H9 (cell line): Measurements from ENCODE around the gene NXPH4. TPM values are rescaled to one million over a fixed set of nuclear protein-coding genes. Genes with fewer than 3 reads are reported as not detected.

Source experiments
- DNase-seq: peaks from one replicate; pipeline ENCODE4 v3.0.0-alpha.2; 2017
- H2AFZ ChIP-seq: one replicate; pipeline ENCODE4 v1.6.1; 2013; ENCODE audit warnings: mild to moderate bottlenecking, low read length, control low read depth, moderate library complexity
- H2AK5ac ChIP-seq: 2 replicates; pipeline ENCODE4 v1.6.1; 2013; ENCODE audit warnings: low read length, control low read depth, mixed read lengths; ENCODE audit not compliant: insufficient read length
- H2BK120ac ChIP-seq: one replicate; pipeline ENCODE4 v1.6.1; 2013; ENCODE audit warnings: low read depth, mild to moderate bottlenecking, low read length, control low read depth, inconsistent platforms; ENCODE audit not compliant: poor library complexity, severe bottlenecking
- H2BK12ac ChIP-seq: 2 replicates; pipeline ENCODE4 v1.6.1; 2013; ENCODE audit warnings: low read length, control low read depth, mixed read lengths, low read depth; ENCODE audit not compliant: insufficient read length
- H2BK15ac ChIP-seq: 2 replicates; pipeline ENCODE4 v1.6.1; 2013; ENCODE audit warnings: low read depth, low read length, control low read depth
- H2BK20ac ChIP-seq: one replicate; pipeline ENCODE4 v1.6.1; 2013; ENCODE audit warnings: low read depth, mild to moderate bottlenecking, low read length, control low read depth, inconsistent platforms; ENCODE audit not compliant: poor library complexity, severe bottlenecking
- H2BK5ac ChIP-seq: 2 replicates; pipeline ENCODE4 v1.6.1; 2013; ENCODE audit warnings: low read length, control low read depth, mixed read lengths; ENCODE audit not compliant: insufficient read length
- H3K14ac ChIP-seq: 2 replicates; pipeline ENCODE4 v1.6.1; 2013; ENCODE audit warnings: low read length, control low read depth; ENCODE audit not compliant: insufficient read depth
- H3K18ac ChIP-seq: 2 replicates; pipeline ENCODE4 v1.6.1; 2013; ENCODE audit warnings: low read depth, mild to moderate bottlenecking, mixed read lengths, low read length, control low read depth; ENCODE audit not compliant: insufficient read length
- H3K23ac ChIP-seq: 2 replicates; pipeline ENCODE4 v1.6.1; 2013; ENCODE audit warnings: low read length, control low read depth, mixed read lengths, low read depth; ENCODE audit not compliant: insufficient read length
- H3K23me2 ChIP-seq: 2 replicates; pipeline ENCODE4 v1.6.1; 2013; ENCODE audit warnings: low read depth, mild to moderate bottlenecking, mixed read lengths, low read length, control low read depth; ENCODE audit not compliant: insufficient read length, poor library complexity, severe bottlenecking
- H3K27ac ChIP-seq: 2 replicates; pipeline ENCODE4 v1.5.1; 2013; ENCODE audit warnings: low read length, control low read depth, mixed read lengths, low read depth; ENCODE audit not compliant: insufficient read length
- H3K27me3 ChIP-seq: 2 replicates; pipeline ENCODE4 v1.6.1; 2013; ENCODE audit warnings: low read length, control low read depth, inconsistent platforms; ENCODE audit not compliant: insufficient read depth
- H3K4ac ChIP-seq: 2 replicates; pipeline ENCODE4 v1.6.1; 2013; ENCODE audit warnings: low read depth, mild to moderate bottlenecking, control low read depth, inconsistent platforms, low read length, moderate library complexity
- H3K4me1 ChIP-seq: 2 replicates; pipeline ENCODE4 v1.6.1; 2013; ENCODE audit warnings: low read length, control low read depth, inconsistent platforms; ENCODE audit not compliant: insufficient read depth
- H3K4me2 ChIP-seq: 2 replicates; pipeline ENCODE4 v1.6.1; 2013; ENCODE audit warnings: low read length, control low read depth, mixed read lengths; ENCODE audit not compliant: insufficient read length, insufficient read depth
- H3K56ac ChIP-seq: 2 replicates; pipeline ENCODE4 v1.6.1; 2013; ENCODE audit warnings: low read depth, mild to moderate bottlenecking, mixed read lengths, low read length, control low read depth; ENCODE audit not compliant: insufficient read length
- H3K79me1 ChIP-seq: 2 replicates; pipeline ENCODE4 v1.6.1; 2013; ENCODE audit warnings: low read depth, mild to moderate bottlenecking, moderate library complexity, low read length, control low read depth, inconsistent platforms; ENCODE audit not compliant: insufficient read depth, poor library complexity, severe bottlenecking
- H3K79me2 ChIP-seq: 2 replicates; pipeline ENCODE4 v1.6.1; 2013; ENCODE audit warnings: low read length, control low read depth, inconsistent platforms; ENCODE audit not compliant: insufficient read depth
- H3K9ac ChIP-seq: 2 replicates; pipeline ENCODE4 v1.6.1; 2013; ENCODE audit warnings: low read length, control low read depth, mixed read lengths; ENCODE audit not compliant: insufficient read length; ENCODE audit errors: extremely low read depth
- H3K9me3 ChIP-seq: one replicate; pipeline ENCODE4 v1.6.1; 2013; ENCODE audit warnings: low read depth, low read length, inconsistent platforms; ENCODE audit not compliant: control insufficient read depth
- H3T11ph ChIP-seq: one replicate; pipeline ENCODE4 v1.6.1; 2013; ENCODE audit warnings: mild to moderate bottlenecking, low read length, control low read depth, inconsistent platforms
- H4K20me1 ChIP-seq: one replicate; pipeline ENCODE4 v1.6.1; 2013; ENCODE audit not compliant: control insufficient read depth, insufficient read length, insufficient read depth
- H4K5ac ChIP-seq: 2 replicates; pipeline ENCODE4 v1.6.1; 2013; ENCODE audit warnings: low read depth, mild to moderate bottlenecking, mixed read lengths, low read length, control low read depth; ENCODE audit not compliant: insufficient read length
- H4K8ac ChIP-seq: replicated peaks from 2 replicates; pipeline ENCODE4 v1.6.1; 2013; ENCODE audit warnings: low read length, control low read depth, mixed read lengths, low read depth; ENCODE audit not compliant: insufficient read length
- H4K91ac ChIP-seq: 2 replicates; pipeline ENCODE4 v1.6.1; 2013; ENCODE audit warnings: low read depth, mild to moderate bottlenecking, moderate library complexity, mixed read lengths, low read length, control low read depth; ENCODE audit not compliant: insufficient read length
- H3K27ac Mint-ChIP-seq, 3 experiments: 2 replicates in 2 of 3; 3 replicates in 1 of 3; pipeline ENCODE4 v1.8.0; 2020 to 2021; ENCODE audit warnings: mixed read lengths in 3 of 3, mild to moderate bottlenecking in 1 of 3, moderate library complexity in 1 of 3
- H3K27me3 Mint-ChIP-seq: 2 replicates; pipeline ENCODE4 v1.8.0; 2021; ENCODE audit warnings: low read depth, mild to moderate bottlenecking, moderate library complexity, mixed read lengths
- H3K36me3 Mint-ChIP-seq, 3 experiments: 2 replicates in 2 of 3; 3 replicates in 1 of 3; pipeline ENCODE4 v1.8.0; 2020 to 2021; ENCODE audit warnings: low read depth in 3 of 3, mixed read lengths in 3 of 3; ENCODE audit not compliant: insufficient read depth in 1 of 3
- H3K4me1 Mint-ChIP-seq, 2 experiments: 2 replicates each; pipeline ENCODE4 v1.8.0; 2020; ENCODE audit warnings: mixed read lengths in 2 of 2
- H3K4me3 Mint-ChIP-seq, 2 experiments: 2 replicates in 1 of 2; 3 replicates in 1 of 2; pipeline ENCODE4 v1.8.0; 2020 to 2021; ENCODE audit warnings: mild to moderate bottlenecking in 2 of 2, mixed read lengths in 2 of 2, moderate library complexity in 1 of 2
- H3K9me3 Mint-ChIP-seq, 2 experiments: 2 replicates in 1 of 2; 3 replicates in 1 of 2; pipeline ENCODE4 v1.8.0; 2020; ENCODE audit warnings: mild to moderate bottlenecking in 2 of 2, mixed read lengths in 2 of 2, moderate library complexity in 1 of 2
- WGBS: extraction: QIAGEN DNeasy Blood & Tissue Kit; methylation state at CpG from one replicate; pipeline ENCODE4 v1.1.7; 2013; ENCODE audit warnings: missing lambda C conversion rate, low lambda C conversion rate, mixed read lengths; ENCODE audit not compliant: insufficient read length; ENCODE audit errors: extremely low coverage; 5-methylcytosine and 5-hydroxymethylcytosine counted together
- total RNA-seq: library from RNA; stranded (reverse); gene quantifications from 2 replicates; pipeline ENCODE4 v1.2.1, GENCODE V29; 2021
- TF ChIP-seq, protein P1 (sequence below): fragments of 200-600 bp; sonication (generic); conservative IDR thresholded peaks from 3 replicates; pipeline ENCODE4 v1.8.0; 2021; ENCODE audit warnings: antibody characterized with exemption, mild to moderate bottlenecking

Gene NXPH4
- total RNA-seq, 1 experiment from 2014 or later = 2.1 TPM

DNA sequence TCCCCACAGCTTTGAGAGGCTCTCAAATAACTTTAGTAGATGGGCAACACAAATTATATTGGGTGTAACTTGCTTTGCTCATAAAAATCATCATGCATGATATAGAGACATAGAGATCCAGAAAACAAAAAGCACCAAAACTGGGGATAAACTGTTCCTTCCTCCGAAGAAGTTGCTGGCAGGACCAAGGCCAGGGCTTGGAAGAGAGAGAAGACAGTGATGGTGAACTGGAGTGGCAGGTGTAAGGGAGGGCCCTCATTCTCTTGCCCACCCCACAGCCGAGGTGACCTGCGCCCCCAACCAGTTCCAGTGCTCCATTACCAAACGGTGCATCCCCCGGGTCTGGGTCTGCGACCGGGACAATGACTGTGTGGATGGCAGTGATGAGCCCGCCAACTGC, 15.4 kb upstream of the NXPH4 start:
- H4K91ac ChIP-seq = no peak overlapping the region
- no peak overlapping the region for H3K27ac ChIP-seq
- no peak overlapping the region for H3K23ac ChIP-seq
- no peak overlapping the region for H4K8ac ChIP-seq
- no peak overlapping the region for H3K56ac ChIP-seq
- H2BK20ac ChIP-seq = no peak overlapping the region
- no peak overlapping the region for H3K9ac ChIP-seq
- H2AK5ac ChIP-seq = no peak overlapping the region
- H2BK12ac ChIP-seq = no peak overlapping the region
- H3T11ph ChIP-seq = no peak overlapping the region
- no peak overlapping the region for H4K5ac ChIP-seq
- Mint-ChIP-seq H3K4me3 (no peak overlapping the region), H3K27me3 (no peaks in the 10 kb centered on the region), H3K4me1 (no peaks in the 10 kb centered on the region), H3K27ac (peak overlapping the region in 1 of 3 experiments; percentile 4; a peak in 2 of 7 replicates), H3K9me3 (no peaks in the 10 kb centered on the region), H3K36me3 (peaks cover 57 to 98% (median 95%) of the 10 kb centered on the region in 3 experiments)
- H3K14ac ChIP-seq = no peak overlapping the region
- H3K79me1 ChIP-seq = no peaks in the 10 kb centered on the region
- H2BK120ac ChIP-seq = no peak overlapping the region
- TF ChIP-seq, protein P1, sequence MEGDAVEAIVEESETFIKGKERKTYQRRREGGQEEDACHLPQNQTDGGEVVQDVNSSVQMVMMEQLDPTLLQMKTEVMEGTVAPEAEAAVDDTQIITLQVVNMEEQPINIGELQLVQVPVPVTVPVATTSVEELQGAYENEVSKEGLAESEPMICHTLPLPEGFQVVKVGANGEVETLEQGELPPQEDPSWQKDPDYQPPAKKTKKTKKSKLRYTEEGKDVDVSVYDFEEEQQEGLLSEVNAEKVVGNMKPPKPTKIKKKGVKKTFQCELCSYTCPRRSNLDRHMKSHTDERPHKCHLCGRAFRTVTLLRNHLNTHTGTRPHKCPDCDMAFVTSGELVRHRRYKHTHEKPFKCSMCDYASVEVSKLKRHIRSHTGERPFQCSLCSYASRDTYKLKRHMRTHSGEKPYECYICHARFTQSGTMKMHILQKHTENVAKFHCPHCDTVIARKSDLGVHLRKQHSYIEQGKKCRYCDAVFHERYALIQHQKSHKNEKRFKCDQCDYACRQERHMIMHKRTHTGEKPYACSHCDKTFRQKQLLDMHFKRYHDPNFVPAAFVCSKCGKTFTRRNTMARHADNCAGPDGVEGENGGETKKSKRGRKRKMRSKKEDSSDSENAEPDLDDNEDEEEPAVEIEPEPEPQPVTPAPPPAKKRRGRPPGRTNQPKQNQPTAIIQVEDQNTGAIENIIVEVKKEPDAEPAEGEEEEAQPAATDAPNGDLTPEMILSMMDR = no peak
- H3K4ac ChIP-seq = no peak overlapping the region
- no peaks in the 10 kb centered on the region for H4K20me1 ChIP-seq
- no peaks in the 10 kb centered on the region for H3K27me3 ChIP-seq
- DNase-seq = no peak
- H2AFZ ChIP-seq = no peak overlapping the region
- H2BK15ac ChIP-seq = no peak overlapping the region
- H2BK5ac ChIP-seq = no peak overlapping the region
- H3K79me2 ChIP-seq = no peaks in the 10 kb centered on the region
- H3K4me1 ChIP-seq = no peaks in the 10 kb centered on the region
- H3K23me2 ChIP-seq = no peaks in the 10 kb centered on the region
- no peak overlapping the region for H3K4me2 ChIP-seq
- WGBS = no CpG with 5 or more reads among the region's 8 CpGs
- H3K18ac ChIP-seq = no peak overlapping the region
- H3K9me3 ChIP-seq = no peaks in the 10 kb centered on the region
